HG02759 (cell line): ENCODE data around the gene LIPH.
"Not testable (repeated sequence)": the region's sequence is repeated elsewhere in the genome, so short reads cannot be mapped to it uniquely, and the experiment has no call there.

Experiments
- ATAC-seq: cut with Tn5 transposase; IDR thresholded peaks from one replicate; pipeline ENCODE4 v1.9.1; 2021; ENCODE audit warnings: mild to moderate bottlenecking, moderate library complexity; ENCODE audit not compliant: unreplicated experiment

The LIPH gene

DNA sequence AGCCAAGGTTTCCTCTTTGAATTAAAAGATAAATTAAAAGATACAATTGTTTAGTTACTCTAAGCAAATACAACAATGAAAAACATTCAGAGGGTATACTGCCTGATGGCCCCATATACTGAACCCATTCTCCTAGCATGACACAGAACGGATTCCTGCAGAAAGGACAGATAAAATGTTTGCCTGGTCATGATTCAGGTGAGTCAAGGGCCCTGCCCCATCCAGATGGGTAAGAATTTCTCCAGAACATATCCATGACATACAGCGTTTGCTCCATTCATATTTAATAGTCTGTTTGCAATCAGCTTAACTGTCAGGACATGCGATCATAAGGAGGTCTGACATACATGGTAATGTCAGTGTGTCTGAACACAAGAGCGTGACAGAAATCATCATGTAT is 62.1 kb downstream of the LIPH start:
- no peak for ATAC-seq

DNA sequence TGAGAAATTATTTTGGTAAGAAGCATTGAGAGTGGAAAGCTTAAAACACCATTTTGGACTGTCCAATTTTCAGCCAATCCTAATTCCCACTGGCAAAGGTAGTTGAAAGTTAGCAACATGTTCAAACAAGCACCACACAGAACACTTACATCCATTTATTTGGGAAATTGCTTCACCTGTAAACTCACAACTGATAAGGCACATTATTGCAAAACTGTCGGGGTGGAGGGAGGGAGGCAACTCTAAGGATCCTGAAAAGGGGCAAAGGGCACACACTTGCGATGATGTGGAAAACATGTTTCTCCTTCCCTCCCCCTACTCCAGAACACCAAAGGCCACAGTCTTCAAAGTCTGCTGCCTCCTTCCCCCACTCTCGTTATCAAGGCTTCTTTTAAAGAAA is 62.9 kb downstream of the LIPH start:
- no peak for ATAC-seq

DNA sequence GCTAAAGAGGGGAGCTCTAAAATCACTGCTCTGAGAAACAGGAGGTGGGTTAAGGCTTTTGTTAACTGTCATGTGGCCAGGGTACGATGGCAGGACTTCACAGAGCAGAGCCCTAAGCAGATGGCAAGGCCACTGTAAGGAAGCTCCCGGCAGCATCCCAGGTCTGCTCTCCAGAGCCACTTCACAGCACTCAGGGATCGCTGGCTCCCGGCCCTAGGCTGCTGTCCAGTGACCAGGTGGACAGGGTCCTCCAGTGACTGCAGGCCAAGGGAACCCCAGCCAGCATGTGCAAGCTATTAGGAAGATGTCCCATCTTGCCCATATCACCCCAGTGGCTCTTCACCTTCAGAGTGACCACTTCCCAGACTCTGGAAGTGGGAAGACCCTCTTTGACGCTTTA is 63.9 kb downstream of the LIPH start:
- no peak for ATAC-seq

DNA sequence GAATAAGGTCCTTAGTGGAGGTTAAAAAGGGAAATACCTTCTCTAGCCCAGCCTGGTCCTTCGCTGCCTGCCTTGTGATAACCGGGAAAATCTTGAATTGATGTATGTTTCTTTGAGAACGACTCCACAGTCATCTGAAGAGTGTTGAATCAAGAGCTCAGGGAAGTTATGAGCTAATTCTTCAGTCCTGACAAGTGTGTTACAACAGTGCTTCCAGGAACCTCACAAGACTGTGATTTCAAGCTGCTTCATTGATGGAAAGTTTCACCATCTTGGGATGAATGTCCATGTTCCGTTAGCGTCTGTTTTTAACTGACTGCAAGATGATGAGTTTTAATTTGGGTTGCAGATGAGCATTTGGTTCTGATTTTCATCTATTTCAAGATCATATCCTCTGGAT is 66.0 kb downstream of the LIPH start:
- ATAC-seq, result no peak

DNA sequence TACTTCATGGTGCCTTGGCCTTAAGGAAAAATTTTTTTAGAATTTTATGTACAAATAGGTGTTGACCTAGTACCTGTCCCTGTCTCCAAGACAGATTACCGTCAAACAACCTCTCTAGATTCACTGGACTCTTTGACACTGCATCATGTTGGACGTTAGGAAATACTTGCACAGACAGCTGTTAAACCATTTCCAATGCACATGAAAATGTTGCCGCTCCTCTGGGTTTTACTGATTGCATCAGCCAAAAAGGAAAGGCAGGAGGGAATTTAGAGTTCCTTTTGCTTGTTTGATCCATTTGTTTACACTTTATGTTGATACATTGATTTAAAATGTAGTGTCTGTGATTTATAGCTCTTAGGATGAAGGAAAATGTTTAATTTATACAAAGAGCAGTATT is 68.1 kb downstream of the LIPH start:
- ATAC-seq, result no peak

DNA sequence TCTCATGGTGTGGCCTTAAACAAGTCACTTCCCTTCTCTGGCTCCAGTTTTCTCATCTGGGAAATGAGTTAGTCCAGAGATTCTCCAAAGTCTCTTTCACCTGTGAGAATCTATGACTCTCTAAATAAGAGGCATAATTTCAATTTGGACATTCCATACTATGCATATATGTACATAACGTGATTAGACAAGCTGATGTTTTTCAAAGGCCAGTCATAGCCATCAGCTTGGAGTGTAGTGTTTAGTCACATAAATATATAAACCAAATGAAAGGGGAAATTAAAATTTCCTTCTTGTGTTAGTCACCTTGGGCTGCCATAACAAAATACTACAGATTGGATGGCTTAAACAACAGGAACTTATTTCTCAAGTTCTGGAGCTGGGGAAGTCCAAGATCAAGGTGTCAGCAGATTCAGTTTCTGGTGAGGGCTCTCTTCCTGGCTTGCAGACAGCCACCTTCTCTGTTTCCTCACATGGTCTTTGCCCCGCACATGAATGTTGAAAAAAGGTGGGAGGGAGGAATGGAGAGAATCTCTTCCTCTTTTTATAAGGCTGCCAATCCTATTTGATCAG is 72.9 kb downstream of the LIPH start:
- ATAC-seq, result no peak

DNA sequence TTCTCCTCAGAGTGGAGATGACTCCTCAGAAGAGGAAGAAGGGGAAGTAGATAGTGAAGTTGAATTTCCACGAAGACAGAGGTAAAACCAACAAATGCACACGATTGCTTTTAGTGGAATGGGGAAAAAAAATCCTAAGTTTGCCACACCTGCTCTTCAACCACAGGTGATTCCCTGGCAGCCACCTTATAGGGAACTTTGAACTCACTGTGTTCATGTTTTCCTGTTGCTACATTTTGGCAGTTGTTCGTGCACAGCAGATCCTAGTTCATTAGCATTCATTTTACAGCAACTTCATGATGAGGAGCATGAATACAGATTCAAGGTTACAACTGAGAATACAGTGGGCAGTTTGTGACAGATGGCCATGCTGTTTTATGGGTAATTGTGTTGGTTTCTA is 75.1 kb downstream of the LIPH start:
- no peak for ATAC-seq

DNA sequence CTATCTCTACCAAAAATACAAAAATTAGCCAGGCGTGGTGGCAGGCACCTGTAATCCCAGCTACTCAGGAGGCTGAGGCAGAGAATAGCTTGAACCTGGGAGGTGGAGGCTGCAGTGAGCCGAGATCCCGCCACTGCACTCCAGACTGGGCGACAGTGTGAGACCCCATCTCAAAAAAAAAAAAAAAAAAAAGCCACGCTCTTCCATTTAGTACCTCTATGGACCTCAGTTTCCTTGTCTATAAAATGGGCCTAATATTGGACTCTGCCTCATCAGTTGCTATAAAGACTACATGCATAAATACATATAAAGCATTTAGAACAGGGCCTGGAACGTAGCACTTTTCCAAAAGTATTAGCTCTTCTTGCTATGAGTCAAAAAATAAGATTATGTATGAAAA is 77.5 kb downstream of the LIPH start:
- not testable (repeated sequence) for ATAC-seq

DNA sequence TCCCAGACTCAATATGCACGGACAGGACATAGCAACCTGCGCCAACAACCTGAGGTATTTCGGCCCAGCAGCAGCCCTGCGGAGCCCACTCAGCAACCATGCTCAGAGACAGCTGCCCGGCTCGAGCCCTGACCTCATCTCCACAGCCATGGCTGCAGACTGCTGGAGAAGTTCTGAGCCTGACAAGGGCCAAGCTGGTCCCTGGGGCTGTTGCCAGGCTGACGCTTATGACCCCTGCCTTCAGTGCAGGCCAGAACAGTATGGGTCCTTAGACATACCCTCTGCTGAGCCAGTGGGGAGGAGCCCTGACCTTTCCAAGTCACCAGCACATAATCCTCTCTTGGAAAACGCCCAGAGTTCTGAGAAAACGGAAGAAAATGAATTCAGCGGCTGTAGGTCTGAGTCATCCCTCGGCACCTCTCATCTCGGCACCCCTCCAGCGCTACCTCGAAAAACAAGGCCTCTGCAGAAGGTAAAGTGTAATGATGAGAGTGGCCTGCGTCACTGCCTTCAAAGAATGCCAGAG is 79.0 kb downstream of the LIPH start:
- ATAC-seq, result no peak

DNA sequence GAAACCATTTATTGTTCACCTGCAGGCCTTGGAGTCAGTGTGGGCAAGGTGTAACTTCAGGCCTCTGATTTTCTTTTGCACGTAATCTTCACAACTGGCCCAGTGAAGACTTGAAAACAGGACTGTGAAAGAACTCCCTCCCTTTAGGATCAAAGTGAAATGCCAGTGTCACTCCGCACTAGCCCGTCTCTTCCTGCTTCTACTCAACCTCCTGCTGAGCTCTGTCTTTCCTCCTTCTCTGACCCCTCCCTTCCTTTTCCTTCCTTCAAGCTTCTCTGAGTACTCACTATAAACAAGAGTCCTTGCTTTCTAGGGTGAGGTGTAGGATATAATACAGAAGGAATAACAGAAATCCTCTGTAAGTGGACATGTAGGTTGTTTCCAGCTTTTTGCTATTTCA is 82.1 kb downstream of the LIPH start:
- no peak for ATAC-seq

DNA sequence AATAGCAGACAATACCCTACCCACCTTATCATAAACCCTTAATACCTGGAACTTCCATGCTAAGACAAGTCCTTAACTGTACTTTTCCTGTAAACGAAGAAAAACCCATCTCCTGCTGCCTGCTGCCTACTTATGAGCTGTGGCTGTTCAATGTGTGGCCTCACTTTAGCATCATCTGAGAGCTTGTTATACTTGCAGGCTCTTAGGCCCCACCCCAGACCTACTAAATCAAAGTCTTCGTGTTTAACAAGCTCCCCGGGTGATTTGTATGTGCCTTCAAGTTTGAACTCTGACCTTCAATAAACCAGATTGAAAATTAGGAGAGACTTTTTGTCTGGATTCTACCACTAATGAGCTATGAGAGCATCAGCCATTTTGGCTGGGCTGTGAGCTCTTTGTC is 82.8 kb downstream of the LIPH start:
- ATAC-seq, result no peak

DNA sequence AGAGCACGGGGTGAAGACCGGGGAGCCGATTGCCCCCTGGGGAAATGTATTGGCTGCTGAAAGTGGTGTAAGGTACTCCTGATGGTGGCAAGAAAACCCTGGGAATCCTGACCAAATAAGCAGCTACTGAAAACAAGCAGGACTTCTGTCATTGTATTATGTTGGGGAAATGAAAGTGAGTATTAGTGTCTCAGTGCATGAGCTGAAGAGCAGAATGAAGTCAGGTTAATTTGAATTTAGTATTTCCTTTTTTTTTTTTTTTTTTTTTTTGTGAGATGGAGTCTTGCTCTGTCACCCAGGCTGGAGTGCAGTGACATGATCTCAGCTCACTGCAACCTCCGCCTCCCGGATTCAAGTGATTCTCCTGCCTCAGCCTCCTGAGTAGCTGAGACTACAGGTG is 86.3 kb downstream of the LIPH start:
- not testable (repeated sequence) for ATAC-seq

DNA sequence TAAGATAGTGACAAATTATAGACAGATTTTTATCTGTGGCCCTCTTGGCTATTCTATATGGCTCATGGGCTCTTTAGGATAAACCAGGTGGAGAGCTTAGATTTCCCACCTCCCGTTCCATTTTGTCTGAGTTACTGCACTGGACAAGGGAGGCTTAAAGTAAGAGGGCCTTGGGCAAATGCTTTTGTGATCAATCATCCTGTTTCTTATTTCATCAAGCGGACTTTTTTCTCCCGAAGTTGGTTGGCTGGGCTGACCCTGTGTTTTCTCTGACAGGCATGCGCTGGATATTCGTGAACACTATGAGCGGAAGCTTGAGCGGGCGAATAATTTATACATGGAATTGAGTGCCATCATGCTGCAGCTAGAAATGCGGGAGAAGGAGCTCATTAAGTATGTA is 86.9 kb downstream of the LIPH start:
- ATAC-seq, result no peak

DNA sequence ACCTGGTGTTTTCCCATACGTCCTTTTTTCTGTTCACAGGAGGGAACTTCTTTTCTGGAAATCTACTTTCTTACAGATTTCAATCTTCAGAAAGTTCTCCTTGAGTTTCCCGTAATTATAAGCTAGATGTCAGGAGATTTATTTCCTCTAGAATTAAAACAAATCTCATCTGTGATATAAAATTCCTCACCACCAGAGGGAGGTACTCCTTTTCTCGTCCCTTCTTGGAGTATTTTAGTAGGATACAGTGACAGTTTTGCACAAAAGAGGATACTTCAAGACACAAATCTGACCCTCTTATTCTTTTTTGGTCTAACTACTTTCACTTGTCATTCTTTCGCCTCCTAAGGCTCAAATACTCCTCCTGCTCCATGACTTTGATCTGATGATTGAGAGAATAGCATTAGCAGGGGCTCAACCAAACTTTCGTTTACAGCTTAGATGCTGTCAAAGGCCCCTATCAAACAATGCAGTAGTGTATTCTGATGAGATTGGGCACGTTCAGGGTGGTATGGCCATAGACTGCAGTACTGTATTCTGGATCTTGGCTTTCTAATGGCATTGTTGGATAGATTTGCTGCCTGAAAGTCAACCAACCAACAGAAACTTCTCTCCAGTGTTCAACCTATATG is 91.6 kb downstream of the LIPH start:
- ATAC-seq, result no peak

DNA sequence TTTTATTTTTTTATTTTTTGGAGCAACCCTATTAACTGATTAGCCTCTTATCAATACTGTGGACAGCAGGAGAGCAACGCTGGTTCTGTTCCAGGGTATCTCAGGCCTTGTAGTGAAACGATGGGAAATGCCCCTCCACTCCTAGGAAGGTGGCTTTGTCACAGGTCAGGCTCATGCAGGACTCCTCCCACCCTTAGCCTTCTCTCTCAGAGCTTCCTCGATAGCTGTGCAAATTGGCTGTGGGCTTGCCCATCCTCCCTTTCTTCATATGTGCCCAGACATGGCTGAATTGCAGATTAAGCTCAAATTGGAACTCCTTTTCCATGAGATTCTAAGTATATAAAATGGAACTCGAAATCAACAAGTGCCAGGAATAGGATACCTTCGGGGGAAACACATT is 92.1 kb downstream of the LIPH start:
- ATAC-seq, result no peak

DNA sequence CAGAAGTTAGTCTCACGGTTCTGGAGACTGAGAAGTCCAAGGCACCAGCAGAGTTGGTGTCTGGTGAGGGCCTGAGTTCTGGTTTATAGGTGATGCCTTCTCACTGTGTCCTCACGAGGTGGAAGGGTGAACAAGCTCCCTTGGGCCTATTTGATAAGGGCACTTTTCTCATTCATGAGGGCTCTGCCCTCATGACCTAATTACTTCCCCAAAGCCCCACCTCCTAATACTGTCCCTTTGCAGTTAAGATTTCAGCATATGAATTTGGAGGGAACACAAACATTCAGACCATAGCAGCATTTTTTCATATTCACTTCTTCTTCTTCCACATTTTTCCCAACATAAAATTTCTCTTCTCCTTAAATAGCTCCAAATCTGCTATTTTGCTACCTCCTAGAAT is 95.0 kb downstream of the LIPH start:
- ATAC-seq, result no peak
